GM19035 (cell line): ENCODE data around the gene TEKT5.
"Not testable (repeated sequence)": the region's sequence is repeated elsewhere in the genome, so short reads cannot be mapped to it uniquely, and the experiment has no call there.

Experiments used
- ATAC-seq: cut with Tn5 transposase; IDR thresholded peaks from one replicate; pipeline ENCODE4 v1.9.1; 2021; ENCODE audit not compliant: unreplicated experiment

Gene TEKT5

DNA sequence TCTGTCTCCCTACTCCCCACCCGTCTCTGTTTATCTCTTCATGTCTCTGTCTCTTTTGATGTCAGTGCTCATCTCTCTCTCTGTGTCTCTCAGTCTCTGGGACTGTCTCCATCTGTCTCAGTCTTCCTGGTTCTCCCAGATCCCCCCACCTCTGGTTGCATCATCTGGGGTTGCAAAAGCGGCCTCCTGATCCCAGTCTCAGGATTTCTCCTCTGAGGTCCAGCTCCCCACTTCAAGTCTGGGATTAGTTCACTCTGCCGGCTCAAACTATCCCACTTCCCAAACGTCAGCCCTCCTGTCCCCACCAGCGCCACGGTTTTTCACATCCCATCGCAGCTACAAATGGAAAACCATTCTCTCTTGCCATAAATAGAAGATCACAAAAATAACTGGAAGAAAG lies 9.0 kb downstream of the TEKT5 start:
- ATAC-seq = no peak

DNA sequence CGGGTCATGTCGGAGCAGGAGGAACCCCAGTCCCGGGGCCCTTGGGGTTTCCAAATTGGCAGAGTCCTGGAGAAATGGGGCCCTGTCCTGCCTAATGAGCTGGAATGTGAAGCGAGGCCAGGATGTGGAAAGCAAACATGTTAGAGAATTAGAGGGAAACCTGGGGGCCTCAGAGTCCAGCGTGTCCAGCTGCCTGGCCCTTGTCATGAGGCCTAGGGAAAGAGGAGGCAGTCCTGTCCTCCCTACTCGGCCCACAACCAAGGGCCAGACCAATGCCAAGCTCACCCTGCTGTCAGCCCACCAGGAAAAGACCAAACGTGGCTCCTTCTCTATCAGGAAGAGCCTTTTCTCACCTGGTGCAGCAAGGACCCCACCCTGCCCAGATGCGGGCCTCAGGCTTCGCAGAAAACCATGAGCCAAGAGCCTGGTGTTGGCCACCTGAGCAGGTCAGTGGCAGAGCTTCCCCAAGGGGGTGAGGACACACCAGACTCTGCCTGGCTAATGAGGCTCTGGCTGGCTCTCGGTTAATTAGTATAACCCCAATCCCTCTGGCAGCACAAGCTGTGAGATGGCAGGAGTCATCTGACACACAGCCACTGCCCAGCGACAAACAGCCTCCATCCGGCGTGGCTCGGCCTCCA lies 10.1 kb downstream of the TEKT5 start:
- no peak for ATAC-seq

DNA sequence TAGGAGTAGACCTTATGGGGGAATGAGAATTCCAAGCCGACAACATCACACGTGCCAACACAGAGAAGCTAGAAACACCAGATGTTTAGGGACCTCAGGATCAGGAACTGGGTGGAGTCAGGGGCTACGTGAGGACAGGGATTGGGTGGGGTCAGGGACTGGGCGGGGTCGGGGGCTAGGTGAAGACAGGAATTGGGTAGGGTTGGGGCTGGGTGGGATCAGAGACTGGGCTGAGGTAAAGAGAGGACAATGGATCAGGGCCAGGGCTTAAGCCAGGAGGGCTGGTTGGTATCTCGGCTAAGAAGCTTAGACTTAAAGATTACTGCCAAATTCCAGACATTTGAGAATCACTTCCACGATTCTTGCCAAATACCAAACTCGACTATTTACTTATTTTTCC lies 11.6 kb downstream of the TEKT5 start:
- no peak for ATAC-seq

DNA sequence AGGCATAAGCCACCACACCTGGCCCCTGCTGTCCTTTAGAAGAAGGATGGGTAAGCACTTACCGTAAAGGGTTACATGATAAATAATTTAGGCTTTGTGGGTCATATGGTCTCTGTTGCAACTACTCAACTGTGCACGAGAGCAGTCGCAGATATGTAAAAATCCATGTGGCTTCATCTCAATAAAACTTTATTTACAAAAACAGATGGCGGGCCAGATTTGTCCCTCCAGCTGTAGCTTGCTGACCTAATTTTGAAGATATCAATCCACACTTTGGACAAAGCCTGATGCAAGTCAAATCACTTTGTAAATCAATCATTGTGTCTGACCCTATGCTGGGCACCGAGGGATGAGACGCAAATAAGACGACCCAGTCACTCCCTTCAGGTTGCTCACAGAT lies 12.1 kb downstream of the TEKT5 start:
- no peak for ATAC-seq

DNA sequence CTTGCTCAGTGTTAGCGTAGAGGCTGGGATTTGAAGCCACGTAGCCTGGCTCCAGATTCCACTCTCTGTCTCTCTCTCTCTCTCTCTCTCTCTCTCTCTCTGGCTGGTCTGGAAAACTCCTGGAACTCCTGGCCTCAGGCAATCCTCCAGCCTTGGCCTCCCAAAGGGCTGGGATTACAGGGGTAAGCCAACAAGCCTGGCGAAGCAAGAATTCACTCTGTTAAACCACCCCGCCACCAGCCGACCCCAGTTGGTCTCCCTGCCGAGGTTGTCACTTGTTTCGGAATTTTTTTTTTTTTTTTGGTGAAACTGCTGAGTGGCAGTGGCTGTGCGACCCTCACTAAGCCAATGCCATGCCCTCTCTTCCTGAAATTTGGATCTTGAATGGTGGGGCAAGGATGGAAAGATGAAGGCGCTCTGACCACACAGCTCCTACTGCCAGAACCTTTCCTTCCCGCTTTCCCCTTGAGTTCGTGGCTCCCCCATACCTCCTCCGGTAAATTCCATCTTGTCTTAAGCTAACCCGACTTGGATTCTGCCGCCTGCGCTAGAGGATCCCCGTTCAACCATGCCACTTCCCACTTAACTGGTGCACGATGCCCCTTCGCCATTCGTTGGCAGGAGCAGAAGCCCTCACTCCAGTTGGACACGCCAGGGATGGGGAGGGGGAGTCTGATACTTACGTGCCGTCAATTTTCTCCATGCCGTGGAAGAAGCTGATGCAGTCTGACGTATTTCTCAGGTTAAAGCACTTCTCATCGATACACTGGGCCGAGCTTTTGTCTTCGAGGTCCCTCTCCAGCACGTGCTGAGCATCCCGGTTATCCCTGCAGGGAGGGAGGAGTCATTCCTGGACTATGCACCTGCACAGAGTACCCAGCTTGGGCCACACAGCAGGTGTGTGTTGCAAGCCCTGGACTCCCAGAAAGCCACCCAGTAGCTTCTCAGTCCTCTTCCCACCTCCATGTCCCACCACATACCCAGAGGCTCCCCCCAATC lies 13.1 kb downstream of the TEKT5 start:
- no peak for ATAC-seq

DNA sequence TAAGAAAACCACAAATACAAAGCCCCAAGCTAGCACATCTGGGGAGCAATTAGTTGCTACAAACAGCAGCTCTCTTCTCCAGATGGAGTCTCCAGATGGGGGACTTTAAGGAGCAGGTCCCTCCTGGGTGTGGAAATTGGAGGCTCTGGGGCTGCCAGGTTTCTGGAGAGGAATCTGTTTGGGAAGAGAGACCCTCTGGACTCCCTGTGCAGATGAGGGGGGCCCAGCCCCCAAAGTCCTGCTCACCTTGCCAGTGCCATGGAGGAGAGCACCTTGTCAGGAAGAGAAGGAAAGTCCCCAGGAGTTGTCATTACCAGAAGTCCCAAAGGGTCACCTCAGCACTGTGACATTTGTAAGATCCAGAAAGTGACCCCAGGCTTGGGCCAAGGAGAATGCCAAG lies 14.8 kb downstream of the TEKT5 start:
- ATAC-seq = no peak

DNA sequence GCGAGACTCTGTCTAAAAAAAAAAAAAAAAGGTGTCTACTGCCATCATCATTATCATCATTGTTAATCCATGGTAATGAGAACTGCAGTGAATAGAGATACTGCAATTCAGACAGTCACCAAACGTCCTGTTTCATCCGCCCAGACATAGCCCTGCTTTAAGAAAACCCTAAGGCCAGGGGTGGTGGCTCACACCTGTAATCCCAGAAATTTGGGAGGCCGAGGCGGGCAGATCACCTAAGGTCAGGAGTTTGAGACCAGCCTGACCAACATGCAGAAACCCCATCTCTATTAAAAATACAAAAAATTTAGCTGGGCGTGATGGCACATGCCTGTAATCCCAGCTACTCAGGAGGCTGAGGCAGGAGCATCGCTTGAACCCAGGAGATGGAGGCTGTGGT lies 15.3 kb downstream of the TEKT5 start:
- ATAC-seq = not testable (repeated sequence)

DNA sequence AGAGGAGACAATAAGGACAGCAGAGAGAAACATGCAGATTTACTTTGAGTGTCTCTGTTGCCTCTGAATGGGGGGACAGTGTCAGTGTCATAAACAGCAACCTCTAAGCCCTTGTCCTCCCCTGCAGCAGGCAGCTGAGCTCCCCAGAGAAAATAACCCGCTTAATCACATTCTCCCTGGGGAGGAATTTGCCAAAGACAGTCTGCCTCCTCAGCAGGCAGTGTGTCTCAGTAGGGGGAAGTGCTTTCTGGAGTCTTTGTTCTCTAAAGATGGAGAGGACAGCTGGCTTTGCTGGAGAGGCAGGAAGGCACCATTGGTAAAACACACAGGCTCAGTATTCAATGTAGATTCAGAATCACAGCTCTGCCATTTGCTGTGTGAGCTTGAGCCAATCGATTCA lies 16.1 kb downstream of the TEKT5 start:
- no peak for ATAC-seq

DNA sequence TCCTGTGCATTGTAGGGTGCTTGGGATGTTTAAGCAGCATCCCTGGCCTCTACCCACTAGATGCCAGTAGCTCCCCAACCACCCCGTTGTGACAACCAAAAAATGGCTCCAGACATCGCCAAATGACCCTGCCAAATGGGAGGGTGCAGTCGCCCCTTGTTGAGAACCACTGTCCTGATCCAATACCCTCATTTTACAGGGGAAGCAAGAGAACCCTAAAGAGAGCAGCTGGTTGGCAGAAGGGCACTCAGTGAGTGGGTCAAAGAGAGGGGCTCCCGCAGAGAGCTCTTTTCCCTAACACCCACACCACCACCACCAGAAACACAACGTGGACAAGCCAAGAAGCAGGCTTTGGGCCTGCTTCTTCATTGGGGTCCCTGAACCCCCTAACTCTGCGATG lies 18.4 kb downstream of the TEKT5 start:
- ATAC-seq = no peak

DNA sequence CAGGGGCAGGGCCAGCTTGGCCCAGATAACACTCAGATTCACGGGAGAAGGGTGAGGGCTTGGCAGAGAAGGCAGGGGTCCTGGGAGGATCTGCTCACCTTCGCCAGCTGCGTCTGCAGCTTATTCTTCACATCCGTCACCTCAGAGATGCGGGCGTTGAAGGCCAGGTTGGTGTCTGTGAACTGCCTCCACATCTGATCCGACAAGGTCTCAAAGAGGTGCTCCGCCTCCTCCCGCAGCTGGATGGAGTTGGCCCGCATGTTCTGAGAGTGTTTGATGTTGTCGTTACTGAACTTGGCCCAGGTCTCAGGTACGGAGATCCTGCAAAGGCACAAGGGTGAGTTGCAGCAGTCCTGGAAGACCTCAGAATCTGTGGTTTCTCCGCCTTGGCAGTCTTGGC lies 18.9 kb downstream of the TEKT5 start:
- no peak for ATAC-seq

DNA sequence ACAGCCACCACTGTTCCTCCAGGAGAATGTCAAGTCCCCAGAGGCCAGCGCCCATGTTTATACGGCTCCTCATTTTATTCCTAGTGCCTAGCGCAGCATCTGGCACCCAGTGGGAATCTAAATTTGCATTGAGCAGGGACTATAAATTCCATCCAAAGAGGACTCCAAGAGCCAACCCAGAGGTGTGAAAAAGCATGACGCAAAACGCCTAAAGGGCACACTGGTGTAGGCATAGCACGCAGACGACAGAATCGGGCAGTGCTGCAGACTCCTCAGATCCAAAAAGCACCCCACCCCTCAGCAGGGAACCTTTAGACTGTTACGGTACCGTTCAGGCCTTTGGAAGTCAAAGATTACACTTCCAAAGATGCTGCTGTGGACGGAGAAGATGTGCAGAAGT lies 19.5 kb downstream of the TEKT5 start:
- no peak for ATAC-seq

DNA sequence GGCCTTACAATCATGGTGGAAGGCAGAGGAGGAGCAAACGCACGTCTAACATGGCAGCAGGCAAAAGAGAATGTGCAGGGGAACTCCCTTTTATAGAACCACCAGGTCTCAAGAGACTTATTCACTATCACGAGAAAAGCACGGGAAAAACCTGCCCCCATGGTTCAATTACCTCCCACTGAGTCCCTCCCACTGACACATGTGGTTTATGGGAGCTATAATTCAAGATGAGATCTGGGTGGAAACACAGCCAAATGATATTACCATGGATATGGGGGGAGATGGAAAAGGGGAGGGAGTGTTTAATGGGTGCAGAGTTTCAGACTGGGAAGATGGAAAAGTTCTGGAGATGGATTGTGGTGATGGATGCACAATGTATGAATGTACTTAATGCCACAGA lies 23.0 kb downstream of the TEKT5 start:
- ATAC-seq = no peak

DNA sequence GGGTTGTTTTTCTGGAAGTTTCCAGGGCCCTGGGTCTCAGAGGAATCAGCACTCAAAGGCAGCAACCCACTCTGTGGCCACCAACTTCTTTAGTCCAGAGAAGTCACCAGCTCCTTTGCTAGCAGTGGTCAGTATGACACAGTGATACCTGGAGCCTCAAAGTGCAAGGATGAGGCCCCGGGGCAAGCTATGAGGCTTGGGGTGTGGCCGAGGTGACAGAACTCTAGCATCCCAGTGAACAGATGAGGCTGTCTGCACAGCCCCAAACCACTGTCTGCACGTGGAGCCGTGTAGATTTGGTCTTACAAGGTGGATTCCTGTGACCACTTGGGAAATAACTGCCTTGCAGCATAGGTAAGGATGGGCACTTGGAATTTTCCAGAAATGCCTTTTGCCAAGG lies 24.9 kb downstream of the TEKT5 start:
- no peak for ATAC-seq

DNA sequence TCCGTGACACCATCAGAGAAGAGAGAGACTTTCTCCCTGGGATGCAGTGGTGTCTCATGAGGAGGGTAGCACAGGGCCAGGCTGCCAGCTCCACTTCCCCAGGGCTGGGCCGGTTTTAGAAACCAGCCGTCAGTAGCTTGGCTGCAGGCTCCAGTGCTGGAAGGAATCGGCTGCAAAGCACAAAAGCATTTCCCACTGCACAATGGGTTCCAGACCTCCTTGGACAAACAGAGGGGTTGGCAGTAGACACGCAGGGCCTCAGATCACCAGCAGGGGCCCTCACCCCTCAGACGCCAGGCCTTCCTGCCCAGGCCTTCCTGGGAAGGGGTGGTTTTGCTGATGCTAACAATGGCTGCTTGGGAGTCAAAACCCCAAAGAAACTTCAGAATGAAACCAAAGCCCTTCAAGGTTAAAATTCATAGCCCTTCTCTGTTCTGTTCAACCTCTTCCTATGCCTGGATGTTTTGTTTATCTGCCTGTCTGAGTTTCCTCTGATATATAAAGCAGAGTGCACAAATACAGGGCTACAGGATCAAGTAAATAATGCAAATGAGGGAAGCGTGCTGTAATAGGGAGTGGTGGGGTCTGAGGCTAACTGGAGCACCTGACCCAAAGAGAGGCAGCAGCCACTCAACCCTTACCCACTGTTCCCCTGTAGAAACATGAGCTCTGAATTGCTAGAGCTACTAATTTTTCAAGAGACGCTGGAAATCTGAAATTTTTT lies 26.2 kb downstream of the TEKT5 start:
- ATAC-seq = no peak

DNA sequence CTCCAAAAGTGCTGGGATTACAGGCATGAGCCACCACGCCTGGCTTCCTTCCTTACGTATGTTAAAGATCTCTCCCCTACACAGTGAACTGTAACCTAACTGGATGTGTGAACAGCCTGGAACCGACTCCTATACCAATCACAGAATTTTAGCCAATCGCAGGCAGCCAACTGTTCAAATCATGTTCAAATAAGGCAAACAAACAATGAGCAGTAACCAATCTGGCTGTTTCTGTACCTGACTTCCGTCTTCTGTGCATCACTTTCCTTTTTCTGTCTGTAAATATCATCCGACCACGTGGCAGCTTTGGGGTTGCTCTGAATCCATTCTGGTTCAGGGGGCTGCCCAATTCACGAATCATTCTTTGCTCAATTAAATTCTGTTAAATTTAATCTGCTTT lies 27.5 kb downstream of the TEKT5 start:
- ATAC-seq = no peak

DNA sequence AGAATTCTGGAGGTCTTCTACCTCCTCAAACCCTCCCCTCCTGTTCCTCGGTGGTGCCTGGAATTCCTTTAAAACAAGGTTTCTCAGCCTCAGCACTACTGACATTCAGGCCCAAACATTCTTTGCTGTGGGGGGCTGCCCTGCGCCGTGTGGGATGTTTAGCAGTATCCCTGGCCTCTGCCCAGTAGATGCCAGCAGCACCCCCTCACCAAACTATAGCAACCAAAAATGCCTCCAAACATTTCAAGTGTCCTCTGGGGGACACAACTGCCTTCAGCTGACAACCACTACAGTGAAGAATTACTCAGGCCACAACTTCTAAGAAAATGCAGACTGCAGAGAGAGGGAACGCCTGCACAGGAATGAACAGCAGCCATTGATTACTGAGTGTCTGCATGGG lies 28.4 kb downstream of the TEKT5 start:
- ATAC-seq = no peak

DNA sequence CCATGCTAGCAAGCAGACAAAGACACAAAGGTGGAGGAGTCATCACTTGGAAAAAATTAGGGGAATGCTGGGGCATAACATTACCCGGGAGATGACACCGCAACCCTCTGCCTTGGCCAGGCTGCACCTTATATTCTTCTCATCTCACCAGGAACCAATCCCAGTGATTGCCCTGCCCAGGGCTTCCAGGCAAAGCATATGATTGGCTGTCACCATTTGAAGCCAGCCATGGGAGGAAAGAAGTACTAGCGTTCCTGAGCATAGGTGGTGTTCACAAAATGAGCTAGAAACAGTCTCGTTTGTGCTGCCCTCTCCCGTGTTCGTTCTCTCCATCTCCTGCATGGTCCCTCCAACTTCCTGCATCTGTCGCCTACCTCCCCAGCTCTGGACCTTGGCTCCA lies 29.6 kb downstream of the TEKT5 start:
- ATAC-seq = no peak

DNA sequence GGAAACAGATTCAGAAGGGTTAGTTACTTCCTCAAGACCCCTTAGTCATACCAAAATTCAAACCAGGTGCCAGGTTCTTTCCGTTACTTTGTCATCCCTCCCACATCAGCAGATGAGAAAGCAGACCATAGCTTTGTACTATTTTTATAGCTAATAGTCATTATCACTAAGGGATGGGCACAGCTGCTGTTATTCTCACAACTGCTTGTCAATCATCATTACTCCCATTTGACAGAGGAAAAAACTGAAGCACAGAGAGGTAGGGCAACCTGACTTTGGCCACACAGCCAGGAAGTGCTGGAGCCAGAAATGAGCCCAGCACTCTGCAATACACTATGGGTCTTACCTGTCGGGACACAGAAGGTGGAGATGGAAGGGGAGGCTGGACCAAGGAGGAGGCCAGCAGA lies 30.0 kb downstream of the TEKT5 start:
- ATAC-seq = no peak

DNA sequence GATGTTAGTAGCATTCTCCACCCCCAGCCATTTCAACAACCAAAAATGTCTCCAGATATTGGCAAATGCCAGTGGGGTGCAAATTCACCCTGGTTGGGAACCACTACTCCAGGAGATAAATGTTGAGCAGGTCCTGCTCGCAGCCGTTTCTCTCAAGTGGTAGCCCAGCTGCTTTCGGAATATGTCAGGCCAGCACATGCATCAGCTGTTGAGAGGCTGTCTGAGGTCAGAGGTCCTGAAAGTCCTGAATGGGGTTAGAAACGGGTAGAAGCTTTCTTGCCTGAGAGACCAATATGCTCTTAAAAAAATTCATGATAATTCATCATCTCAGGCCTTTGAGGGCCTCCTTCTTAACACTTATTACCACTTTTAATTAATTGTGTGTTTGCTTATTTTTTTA lies 31.0 kb downstream of the TEKT5 start:
- ATAC-seq = no peak

DNA sequence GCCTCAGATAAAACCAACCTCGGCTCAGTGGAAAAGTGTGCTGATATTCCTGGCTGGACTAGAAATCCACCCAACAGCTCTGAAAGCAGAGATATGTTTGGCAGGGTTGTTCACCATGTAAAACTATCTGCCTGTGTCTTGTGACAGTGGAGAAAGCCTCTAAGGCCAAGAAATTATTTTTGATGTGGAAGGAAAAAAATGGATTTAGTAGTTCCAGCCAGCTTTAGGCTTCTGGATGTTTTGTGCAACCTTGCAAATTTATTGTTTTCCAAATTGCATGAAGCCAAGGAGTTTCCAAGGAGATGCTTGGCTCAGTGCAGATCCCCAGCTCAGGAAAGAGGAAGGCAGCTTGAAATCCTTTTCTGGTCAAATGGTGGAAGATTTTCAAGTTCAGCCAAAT lies 31.6 kb downstream of the TEKT5 start:
- no peak for ATAC-seq

DNA sequence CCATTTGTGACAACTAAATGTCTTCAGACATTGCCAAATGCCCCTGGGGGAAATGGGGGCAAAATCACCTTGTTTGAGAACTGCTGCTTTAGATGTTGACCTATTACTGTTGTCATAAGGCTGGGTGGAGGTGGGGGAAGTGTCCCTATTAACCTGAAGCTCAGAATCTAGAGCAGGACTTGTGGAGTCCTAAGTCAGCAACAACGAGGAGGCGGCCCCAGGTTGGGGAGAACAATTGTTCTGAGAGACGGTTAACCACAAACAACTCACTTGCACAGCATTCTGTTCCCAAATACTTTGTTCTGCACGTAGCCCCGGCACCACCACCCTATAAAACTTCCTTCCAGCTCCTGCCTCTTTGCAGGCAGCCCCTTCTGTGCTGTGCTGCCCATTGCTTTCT lies 32.5 kb downstream of the TEKT5 start:
- ATAC-seq = no peak

DNA sequence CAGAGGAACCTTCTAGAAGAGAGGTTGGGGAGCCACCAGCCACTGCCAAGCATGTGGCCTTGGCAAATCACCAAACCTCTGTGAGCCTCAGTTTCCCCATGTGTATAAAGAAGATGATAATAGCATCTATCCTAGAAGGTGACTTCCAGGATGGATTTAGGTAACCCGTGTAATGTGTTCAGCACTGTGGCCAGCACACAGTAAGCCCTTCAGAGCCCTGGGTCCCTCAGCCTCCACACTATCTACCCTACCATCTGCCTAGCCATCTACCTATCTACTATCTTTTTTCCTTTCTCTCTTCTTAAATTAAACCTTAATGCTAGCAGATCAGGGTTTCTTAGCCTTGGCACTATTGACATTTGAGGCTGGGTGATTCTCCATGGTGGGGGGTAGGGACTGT lies 33.0 kb downstream of the TEKT5 start:
- ATAC-seq = no peak
